ENCODE results near the gene SLC25A41.

DNA sequence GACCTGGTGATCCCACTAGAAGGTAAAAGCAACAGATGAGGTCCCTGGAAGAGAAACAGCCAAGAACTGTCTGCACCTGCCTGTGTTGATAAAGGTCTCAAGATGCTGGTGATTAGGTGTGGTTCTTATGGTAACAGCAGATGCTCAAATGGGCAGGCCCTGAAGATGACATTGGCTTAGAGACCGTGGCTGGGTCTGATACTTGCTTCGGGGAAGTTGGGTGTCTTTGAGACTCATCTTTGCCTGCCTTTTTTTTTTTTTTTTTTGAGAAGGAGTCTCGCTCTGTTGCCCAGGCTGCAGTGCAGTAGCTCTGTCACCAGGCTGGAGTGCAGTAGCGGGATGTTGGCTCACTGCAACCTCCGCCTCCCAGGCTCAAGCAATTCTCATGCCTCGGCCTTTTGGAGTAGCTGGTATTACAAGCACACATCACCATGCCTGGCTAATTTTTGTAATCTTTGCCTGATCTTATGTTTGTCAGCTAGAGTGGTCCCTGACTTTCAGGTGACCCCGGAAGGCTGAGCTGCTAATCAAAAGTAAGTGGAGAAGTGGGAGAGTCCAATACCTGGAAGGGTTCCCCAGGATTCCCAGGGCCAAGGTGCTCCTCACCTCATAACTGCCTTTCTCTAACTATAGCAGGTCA, 18.1 kb upstream of the SLC25A41 start:
- TF ChIP-seq, protein P1, sequence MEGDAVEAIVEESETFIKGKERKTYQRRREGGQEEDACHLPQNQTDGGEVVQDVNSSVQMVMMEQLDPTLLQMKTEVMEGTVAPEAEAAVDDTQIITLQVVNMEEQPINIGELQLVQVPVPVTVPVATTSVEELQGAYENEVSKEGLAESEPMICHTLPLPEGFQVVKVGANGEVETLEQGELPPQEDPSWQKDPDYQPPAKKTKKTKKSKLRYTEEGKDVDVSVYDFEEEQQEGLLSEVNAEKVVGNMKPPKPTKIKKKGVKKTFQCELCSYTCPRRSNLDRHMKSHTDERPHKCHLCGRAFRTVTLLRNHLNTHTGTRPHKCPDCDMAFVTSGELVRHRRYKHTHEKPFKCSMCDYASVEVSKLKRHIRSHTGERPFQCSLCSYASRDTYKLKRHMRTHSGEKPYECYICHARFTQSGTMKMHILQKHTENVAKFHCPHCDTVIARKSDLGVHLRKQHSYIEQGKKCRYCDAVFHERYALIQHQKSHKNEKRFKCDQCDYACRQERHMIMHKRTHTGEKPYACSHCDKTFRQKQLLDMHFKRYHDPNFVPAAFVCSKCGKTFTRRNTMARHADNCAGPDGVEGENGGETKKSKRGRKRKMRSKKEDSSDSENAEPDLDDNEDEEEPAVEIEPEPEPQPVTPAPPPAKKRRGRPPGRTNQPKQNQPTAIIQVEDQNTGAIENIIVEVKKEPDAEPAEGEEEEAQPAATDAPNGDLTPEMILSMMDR (IDR thresholded peaks at IDR 0.05) = no peak
- TF ChIP-seq EZH2 (IDR thresholded peaks at IDR 0.05; ENCODE audit: borderline replicate concordance, insufficient read depth, low read depth, low read length, poor library complexity, severe bottlenecking) = no peak

Data from B cell (primary cell).